Measurements from ENCODE around the gene TSEN15.
"Not testable (repeated sequence)": the region's sequence is repeated elsewhere in the genome, so short reads cannot be mapped to it uniquely, and the experiment has no call there.

Gene TSEN15

DNA sequence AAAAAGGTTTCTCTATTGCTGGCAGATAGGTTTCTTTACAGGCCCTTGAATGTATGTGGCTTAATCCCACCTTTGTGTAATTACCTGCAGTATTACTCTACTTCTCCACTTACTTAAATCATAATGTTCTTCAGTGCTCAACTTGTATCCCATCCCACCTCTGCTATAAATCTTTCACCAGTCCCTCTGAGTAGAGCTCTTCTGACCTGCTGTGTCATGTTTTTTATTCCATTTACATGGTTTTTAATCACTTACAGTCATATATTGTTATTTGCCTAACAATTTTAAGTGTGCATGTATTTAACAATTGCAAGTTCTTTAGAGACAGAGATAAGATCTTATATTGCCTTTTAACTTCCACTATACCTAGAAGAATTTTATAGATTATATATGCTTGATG is 2.4 kb downstream of the TSEN15 start:
- DNase-seq: no peak

DNA sequence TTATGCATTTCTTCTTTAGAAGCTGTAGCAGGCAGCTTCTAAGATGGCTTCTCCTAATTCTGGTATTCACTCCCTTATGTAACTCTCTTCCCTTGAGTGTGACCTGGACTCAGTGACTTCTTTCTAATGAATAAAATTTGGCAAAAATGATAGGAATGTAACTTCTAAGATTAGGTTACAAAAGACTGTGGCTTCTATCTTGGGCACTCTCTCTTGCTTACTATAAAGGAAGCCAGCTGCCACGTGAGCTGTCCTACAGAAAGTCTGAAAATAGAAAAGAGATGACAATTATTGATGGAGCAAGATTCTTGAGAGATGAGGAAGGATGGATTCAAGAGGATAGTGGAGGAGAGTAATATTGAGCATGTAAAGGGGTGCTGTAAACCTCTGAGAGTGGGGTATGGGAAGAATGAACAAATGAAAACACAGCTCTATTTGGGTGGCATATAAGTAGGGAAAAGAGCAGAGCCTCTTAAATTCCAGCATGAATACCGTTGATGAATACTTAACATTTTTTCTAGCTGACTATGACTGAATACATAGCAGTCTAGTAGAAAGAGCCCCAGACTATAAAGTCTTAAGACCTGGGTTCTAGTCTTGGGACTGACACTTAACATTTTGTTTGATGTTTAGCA is 5.5 kb downstream of the TSEN15 start:
- peak in 1 of 2 experiments; percentile 25 for DNase-seq

DNA sequence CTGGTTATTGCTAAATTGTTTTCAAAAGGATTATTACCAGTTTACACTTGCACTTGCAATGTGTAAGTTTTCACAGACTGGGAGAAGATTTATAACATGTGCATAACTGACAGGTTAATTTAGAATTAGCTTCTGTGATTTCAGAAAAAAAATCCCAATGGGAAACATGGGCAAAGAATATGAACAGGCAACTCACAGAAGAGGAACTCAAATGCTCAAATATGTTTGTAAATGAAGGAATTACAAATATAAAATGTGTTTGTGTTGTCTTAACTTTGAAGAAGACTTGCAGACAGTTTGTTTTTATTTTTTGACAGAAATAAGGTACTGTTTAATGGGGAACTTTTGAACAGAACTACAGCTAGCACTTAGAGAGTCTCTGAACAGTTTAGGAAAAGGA is 8.4 kb downstream of the TSEN15 start:
- no peak for DNase-seq

DNA sequence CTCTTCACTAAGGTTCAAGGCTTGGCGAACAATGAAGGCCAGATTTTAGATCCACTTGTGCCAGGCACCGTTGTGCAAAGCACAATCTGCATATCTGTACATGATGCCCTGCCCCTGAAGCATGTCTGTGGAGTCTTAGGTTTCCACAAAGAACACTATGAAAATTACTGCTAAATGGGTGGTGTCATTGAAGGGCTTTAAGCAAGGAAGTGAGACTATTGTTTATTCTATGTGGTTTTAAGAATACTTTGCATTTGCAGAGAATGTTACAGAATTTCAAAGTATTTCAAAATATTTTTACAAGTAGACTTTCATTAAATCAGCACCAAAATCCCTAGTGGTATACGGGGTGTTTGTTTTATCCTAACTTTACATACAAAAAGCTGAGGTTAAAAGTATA is 8.8 kb downstream of the TSEN15 start:
- DNase-seq: no peak

DNA sequence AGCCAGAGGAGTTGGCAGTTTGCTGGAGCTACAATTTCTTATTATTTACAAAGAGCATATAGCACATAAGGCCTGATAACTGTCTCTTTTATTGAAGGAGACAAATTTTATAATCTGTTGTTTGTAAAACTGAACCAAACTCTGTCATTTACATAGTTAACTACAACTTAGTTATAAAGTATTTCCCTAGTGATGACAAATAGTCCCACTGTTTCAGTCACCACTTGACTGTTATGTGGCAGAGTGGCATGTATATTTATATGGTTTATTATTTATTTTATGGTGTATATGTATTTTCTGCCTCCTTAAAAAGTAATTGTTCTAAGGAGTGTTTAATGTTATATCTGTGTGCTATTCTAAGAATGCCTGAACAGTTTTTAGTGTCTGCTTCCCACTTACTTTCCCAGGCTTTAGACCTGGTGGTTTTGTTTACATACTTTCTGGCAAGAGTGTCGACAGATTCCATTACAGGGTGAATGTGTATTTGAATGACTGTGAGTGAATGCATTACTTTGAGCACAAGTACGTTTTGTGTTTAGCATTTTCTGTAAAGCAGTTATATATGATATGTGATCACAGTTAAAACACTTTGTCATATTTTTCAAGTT is 10.0 kb downstream of the TSEN15 start:
- DNase-seq: no peak

DNA sequence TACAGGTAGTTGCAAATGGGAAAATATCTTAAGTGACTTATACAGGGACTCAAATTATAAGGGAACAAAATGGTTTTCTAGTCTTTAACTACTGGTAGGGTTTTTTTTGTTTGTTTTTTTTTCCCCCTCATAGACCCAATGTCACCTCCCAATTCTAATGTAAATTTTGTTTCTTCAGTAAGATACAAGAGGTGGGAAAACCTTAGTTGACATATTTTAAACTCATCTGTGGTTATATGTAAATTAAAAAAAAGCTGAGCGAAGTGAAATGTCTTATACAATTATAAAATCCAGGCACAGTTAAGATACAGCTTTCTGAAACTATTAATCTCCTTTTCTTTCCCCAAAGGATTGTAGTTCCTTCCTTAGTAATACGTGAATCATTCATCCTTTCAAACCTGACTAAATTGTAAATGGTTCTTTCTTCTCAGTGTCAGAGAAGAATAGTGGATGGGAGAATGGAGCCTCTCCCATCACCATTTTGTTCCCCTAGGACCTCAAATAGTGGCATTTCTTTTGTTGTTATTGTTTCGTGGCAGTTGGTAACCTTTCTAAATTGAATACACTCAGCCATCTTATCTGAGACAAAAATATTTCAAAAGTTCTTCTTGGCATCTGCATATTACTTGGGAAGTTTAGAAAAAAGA is 11.2 kb downstream of the TSEN15 start:
- DNase-seq: no peak

DNA sequence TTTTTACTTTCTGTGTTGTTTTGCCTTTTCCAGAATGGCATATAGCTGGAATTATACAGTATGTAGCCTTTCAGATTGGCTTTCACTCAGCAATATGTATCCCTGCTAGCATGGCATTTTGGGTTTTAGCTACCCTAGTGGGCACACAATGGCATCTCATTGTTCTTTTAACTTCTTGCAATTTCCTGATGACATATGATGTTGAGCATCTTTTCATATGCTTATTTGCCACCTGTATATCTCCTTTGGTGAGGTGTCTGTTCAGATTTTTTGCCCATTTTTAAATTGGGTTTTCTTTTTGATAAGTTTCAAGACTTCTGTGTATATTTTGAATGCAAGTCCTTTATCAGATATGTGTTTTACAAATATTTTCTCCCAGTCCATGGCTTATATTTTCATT is 14.0 kb downstream of the TSEN15 start:
- DNase-seq: no peak

DNA sequence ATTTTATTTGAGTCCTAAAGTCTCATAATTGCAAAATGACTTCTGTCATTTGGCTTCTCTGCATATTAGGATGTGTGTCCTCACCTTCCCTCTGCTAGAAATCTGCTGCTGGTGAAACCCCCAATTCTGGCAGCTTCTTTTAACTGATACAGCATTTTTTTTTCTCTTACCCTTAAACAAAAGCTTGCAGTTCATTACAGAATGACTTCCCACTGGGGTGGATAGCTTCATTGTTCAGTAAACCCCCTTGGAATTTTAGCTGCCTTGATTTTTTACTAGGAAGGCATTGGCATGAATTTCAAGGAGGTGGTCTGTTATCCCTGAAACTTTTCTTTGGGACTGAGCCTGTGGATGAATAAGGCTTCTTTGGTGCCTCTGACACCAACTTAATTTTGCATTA is 16.8 kb downstream of the TSEN15 start:
- no peak for DNase-seq

DNA sequence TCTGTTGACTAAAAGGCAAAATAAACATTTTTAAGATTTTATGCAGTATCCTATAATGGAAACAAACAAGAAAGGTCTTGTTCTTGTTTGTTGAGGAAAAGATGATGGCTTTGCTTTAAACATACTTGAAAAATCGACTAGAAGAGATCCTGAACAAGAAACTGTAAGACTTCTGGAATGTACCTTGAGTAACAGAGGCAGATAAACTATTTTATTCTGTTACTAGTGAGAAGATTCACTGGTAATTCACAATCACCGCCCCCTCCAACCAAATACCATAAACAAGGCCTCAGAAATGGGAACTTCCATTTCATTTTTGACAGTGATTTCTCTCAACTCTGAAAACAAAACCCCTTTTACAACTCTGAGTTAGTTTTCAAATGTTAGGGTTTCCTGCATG is 18.1 kb downstream of the TSEN15 start:
- no peak for DNase-seq

DNA sequence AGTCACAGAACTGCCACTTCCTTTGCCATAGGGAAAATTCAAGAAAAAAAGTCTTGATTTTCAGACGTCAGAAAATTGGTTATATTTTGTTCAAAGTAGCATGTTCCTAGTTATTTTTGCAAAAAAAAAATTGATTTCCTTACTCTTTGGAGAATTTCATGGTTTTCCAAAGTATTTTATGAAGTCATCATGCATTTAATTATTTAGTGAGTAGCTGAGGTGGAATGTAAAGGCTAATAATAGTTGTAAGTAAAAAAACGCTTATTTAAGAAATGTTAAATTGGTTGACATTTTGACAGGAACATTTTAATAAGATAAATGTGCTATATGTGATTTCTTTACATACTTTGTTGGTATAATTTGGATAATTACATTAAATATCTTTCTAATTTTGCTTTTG is 20.8 kb downstream of the TSEN15 start:
- no peak for DNase-seq

DNA sequence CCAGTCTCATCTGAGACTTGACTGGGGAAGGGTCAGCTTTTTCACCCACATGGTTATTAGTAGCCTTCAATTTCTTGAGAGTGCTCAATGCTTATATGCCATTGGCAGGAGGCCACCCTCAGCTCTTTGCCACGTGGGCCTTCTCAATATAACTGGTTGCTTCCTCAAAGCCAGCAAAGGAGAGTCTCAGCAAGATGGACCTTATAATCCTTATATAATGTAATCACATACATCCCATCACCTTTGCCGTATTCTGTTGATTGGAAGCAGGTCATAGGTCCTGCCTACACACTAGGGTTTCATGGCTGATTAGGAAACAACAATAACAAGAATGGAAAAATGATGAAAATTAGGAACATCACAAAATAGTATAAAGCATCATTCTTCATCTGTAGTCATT is 22.9 kb downstream of the TSEN15 start:
- DNase-seq: no peak

DNA sequence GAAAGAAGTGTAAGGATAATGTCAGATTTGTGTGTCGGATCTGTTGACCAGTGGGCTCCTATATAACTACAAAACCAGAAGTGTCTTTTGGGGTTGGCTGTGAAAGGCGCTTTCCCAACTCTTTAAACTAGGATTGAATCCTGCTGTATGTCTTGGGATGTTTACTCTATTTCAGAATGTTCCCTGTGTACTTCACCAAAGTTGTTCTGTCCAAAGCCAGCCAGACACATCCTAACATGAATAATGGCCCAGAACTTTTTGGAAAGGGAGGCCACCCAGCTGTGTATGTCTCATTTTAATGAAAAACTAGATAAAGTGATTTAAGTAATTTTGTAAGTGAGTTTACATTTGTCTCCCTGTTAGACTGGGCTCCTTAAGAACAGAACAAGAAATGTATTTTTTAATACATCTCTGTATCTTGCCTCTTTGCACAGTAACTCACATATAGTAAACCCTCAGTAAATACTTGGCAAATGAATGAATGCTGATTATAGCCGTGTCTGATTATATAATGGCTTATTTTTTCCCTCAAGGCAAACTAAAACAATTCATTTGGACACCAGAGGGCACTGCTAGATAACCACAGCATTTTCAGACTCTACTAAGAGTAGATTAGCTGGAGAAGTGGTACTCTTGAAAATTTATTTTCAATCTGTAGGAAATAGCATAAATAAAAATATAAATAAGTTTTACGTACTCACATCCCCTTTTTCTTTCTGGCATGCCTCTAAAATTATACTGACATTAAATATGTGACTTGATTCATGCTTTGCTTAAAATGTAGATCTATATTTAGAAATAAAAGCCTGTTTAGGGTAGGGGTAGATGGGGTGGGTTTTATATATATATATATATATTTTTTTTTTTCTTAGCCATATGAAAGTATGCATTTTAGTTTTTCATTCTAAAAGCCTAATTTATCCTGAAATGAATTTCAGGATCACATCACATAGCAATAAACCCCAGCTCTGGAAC is 23.8 kb downstream of the TSEN15 start:
- peak; percentile 42 to 82 for DNase-seq

DNA sequence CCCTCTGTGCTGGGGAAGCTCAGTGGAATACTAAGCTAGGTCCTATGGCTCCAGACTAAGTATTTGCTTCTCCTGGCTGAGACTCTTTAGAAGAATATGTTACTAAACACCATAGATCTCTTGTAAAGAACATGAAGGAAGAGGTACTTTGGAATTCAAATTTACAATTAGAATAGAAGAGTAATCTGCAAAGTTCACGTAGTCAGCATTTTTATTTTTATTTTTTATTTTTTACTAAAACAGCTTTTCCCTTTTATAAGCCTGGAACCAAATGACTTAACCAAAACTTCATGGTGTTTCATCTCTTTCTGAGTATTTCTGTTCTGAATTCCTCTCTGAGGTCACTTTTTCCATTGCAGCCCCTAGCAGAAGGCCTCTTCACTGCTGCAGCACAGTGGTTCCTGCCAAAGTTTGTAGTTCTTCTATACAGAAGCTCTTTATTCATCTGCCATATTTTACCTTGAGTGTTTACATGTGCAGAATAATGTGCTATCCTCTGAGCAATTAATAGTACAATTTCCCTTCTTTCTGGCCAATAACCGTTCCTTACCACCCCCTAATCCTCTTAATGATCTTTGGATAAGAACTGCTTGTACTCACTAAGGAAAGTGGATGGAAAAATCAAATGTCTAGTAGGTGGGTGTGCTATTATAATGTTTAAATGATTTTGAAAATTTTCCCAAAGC is 27.2 kb downstream of the TSEN15 start:
- DNase-seq: no peak

DNA sequence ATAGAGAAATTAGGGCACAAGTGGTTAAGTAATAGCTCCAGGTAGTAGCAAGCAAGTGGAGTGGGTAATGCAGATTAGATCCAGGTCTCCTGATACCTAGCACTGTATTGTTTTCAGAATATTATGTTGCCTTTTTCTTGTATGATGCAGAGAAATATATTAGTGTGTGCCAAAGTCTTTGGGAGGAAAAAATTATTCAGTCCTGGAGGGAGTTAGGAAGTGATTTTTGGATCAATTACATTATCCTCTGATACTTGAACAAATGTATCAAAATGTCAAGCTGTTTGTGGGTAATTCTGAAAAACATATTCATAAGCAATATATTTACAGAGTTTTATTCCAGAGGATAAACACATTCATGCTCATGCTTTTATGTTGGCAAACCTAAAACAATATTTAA is 28.8 kb downstream of the TSEN15 start:
- DNase-seq: no peak

DNA sequence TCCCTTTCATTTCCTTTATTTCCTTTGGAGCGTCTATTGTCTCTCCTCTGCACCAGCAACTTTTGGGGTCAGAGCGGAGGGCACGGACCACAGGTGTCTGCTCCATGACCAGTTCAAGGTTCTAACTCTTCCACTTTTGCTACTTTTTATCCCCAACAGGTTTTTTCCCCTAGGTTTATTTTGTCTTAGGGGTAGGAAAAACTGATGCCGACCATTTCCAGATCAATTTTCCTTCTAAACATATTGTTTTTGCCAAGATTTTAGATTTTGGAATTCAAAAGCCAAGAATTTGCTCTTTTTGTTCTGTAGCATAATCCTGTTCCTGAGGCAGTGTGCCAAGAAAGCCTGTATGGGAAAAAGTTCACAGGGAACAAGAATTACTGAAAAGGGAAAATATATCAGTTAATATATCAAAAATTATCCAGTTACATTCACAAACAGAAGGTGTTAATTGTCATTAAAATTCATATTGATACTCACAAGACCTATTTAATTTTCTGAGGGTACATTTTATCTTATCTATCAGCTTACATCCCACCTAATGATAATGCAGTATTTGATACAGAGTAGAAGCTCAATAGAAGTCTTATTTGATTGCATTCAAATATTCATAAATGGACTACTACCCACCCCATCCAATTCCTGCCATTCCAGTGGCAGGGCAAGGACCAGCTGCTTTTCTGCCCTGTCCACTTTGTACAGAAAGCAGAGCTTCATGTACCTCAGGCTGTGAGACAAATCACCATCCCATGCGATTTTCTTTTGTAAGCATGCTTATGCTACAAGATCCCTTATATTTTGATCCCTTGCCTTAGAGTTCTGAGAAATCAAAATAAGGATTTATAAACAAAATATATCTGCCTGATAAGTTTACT is 31.2 kb downstream of the TSEN15 start:
- DNase-seq: no peak

DNA sequence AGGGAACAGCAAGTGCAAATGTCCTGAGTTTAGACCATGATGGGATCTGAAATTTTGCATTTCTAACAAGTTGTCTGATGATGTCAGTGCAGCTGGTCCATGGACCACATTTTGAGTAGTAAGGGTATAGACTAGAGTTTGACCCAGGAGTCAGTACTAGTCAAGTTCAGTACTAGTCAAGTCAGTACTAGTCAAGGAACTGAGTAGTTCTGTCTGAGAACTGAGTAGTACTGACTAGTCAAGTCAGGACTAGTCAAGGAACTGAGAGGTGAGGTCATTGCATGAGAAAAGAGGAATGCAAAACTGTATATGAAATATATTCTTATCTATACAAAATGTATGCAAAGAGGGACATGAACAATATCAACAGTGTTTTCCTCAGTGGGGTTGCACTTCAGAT is 34.1 kb downstream of the TSEN15 start:
- no peak for DNase-seq

DNA sequence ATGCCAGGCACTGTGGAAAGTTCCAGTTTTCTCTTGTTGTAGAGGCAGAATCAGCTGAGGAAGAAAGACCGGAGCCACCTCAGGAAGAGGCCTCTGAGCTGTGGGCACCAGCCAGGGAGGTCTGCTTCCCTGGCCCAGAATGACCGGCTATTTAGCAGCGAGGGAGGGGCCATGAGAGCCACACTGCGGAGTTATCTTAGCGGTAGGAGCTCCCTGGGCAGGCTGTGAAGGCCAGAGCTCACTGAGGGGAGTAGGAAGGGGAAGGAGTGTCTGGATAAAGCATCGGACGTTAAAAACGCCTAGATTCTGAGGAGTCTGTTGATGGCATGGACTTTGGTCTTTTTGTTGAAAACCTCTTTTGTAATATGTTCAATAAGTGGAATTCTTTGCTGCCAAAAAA is 36.5 kb downstream of the TSEN15 start:
- no peak for DNase-seq

DNA sequence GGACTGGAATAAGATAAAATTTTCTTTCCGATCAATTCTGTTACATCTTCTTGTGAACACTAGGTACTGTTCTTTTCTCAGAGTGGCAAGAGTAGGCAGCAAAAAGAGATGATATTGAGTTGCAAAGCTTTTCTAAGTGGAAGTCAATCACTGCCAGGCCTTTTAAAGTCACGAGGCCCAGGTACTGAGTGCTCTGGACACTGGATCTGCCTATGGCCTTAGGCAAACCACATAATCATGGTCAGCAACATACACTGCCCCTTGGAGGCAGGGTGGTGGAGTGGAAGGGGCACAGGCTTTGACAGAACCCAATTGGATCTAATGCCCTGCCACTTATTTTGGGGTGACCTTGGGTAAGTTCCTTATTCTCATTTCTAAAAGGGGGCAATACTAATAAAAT is 41.5 kb downstream of the TSEN15 start:
- no peak for DNase-seq

DNA sequence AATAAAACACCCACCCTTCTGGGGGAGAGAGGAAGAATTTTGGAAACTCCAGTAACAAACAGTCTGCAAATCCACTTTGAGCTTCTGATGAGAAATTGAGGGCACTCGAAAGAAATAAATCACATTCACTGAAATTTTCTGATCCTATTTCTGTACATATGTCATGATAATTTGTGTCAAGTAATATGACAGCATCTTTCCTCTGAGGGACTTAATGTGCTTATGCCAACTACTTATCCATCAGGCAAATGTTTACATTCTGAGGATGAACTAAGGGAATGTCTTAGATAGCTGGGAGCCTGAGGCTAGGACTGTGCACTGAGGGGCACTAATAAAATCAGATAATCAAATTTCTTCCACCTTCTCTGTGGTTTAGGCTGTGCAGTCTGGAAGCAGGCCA is 44.5 kb downstream of the TSEN15 start:
- DNase-seq: no peak

DNA sequence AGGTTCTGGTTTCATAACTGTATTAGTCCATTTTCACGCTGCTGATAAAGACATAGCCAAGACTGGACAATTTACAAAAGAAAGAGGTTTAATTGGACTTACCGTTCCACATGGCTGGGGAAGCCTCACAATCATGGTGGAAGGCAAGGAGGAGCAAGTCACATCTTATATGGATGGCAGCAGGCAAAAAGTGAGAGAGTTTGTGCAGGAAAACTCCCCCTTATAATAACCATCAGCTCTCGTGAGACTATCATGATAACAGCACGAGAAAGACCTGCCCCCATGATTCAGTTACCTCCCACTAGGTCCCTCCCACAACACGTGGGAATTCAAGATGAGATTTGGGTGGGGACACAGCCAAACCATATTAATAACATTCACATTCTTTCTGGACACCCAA is 45.0 kb downstream of the TSEN15 start:
- not testable (repeated sequence) for DNase-seq

DNA sequence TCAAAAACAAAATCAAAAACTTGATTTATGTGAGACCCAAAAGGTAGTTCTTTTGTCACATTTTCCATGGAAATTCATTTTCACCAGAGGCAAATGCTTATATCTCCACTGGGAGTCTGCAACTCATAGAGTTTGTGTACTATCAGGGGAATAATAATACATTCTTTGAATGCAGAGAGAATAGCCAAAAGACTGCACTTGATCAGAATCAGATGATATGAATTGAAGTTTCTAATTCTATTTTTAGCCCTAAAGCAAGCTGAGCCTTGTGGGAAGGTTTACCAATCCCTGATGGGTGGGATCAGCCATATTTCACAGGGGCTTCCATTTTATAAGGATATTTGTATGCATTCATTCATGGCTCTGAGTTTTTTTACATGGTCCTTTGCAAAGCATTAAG is 49.6 kb downstream of the TSEN15 start:
- no peak for DNase-seq

DNA sequence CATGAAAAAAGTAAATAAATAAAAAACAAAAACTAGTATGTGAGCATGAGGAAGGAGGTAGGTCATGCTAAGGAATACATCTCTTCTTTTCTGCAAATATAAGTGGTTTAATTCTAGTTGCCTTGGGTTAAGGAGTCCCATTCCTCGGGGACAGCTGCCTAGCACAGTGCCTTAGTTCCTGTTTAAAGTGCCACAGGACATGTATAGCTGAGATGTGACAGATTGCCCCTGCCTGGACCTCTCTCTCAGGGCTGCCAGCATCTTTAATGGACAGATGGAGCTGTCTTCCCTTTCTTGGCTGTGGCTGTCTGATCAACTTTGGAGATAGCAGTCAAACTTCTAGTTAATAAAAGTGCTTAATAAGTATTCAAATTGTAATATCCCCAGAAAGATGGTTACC is 50.0 kb downstream of the TSEN15 start:
- peak in 1 of 2 experiments; percentile 29 for DNase-seq

Data from NCI-H446 (cell line).